IPS-NIHi11 (cell line): ENCODE results near the gene ZNF438.
"Not testable (repeated sequence)": the region's sequence is repeated elsewhere in the genome, so short reads cannot be mapped to it uniquely, and the experiment has no call there.

Experiments
- DNase-seq: peaks from one replicate; pipeline ENCODE4 v3.0.0; 2012; ENCODE audit warnings: mixed read lengths, low spot score

Gene ZNF438

DNA sequence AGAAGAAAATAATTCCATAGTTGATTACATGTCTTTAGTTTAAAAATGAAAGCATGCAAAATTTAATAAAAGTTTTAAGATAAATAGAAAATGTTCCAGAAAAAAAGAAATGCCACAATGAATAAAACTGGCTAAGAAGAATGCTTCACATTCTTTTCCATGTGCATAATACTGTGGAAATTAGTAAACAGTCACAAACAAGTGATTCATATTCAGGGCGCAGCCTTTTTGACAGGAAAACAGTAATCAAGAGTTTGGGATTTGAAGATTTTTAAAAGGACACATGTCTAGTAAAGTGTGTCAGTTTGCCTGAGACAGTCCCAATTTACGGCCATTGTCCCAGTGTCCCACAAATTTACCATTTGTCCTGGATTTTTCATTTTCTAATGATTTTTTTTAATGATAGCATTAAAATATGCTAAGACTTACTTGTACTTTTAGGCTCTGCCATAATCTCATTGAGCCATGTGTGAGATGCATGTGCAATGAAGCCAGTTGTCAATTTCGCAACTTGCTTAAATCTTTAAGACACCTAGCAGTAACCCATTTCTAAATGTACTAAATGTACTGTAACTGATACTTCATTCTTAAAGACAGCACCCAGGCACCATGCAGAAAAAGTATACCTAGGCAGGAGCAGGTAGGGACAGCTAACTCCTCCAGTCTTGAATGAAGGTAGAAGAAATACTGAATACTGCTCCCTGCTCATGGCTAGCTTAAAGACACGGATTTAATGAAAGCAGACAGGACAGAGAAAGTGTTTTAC is 46.9 kb downstream of the ZNF438 start:
- no peak for DNase-seq

DNA sequence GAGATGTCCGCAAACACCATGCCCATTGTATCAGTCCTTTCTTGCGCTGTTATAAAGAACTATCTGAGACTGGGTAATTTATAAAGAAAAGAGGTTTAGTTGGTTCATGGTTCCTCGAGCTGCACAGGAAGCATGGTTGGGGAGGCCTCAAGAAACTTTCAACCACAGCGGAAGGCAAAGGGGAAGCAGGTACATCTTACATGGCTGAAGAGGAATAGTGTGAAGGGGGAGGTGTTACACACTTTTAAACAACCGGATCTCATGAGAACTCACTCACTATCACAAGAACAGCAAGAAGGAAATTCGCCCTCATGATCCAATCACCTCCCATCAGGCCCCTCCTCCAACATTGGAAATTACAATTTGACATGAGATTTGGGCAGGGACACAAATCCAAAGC is 48.5 kb downstream of the ZNF438 start:
- not testable (repeated sequence) for DNase-seq

DNA sequence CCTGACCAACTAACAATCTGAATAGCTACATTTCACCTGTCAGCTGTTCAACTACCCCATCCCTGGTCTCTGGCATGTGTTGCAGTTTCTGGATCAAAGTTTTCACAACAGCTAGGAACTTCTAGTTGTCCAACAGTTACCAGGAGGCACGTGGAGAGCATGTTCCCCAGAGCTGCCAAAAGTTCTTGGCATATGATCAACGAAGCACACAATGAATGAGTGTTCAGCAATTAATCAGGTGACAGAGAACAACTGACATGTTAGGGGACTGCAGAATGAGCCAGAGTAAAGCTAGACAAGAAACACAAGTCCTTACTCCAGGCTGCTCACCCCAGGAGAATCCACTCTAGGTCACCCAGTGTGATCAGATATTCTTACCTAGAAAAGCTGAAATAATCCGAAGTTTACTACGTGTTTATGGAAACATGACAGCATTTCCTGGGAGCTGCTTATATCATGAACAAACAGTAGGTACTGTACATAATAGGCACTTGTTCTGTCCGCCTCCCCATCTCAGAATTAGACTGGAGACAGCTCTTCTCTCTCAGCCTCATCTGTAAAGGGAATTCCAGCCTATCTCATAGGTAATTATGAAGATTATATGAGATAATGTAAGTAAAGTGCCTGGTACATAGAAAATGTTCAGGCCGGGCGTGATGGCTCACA is 50.6 kb downstream of the ZNF438 start:
- peak; percentile 17 for DNase-seq

DNA sequence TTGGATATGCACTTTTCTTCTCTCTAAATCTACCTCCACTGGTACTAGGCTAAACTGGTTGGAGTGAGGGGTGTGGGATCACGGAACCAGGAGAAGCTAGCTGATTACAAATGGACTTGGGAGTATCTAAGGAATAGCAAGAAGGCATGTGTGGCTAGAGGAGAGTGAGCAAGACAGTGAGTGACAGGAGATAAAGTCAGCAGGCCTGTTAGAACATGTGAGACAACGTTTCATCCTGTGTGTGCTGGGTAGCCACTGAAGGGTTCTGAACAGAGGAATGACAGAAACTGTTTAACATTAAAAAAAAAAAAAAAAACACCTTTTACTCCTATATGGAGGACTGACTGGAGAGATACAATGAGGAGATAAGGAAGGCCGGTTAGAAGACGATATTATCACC is 51.7 kb downstream of the ZNF438 start:
- no peak for DNase-seq

DNA sequence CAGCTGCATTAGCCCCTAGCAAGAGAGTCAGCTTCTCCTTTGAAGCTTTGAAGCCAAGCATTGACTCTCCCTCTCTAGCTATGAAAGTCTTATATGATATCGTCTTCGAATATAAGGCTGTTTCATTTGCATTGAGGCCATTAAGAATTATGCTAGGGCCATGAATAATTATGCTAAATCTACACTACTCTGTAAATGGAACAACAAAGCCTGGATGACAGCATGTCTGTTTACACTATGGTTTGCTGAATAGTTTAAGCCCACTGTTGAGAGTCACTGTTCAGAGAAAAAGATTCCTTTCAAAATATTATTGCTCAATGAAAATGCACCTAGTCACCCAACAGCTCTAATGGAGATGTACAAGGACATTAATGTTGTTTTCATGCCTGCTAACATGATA is 52.8 kb downstream of the ZNF438 start:
- DNase-seq = no peak

DNA sequence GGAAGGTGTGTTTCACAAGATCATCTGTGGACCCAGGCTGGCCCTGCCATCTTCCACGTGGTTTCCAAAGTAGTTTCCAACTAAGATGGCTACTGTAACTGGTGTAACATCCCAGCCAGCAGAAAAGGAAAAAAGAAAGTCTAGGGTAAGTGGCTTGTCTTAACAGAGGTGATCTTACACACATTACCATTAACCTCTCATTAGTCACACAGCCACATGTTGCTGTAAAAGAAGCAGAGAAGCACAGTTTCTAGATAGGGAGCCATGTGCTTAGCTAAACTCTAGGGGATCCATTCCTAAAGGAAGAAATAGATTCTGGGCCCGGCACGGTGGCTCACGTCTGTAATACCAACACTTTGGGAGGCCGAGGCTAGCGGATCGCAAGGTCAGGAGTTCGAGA is 54.3 kb downstream of the ZNF438 start:
- no peak for DNase-seq

DNA sequence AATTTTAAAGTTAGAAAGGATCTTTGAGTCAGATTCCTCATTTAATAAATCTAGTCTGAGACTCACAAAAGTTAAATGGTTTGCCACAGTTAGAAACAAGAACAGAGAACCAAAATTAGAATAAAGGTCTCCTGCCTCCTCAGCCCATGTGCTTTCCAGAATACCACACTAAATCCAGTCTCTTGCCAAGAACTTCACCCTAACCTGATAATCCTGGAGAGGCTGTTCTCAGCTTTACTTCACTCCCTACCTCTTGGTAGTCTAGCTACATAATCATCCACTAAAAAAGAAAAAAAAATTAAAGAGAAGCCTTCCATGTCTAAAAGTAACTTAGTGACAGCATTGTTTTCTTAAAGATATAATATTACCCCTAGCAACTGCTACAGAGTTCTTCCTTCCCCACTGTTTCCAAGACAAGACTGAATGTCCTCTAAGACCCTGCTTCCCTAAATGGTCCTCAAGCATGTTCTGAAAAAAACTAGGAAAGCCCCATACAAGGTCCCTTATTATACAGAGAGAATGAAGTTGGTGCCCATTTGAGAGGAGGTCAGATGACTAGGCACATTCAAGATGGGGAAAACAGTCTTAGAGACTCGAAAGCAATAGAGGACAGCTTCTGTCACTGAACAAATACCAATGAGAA is 56.8 kb downstream of the ZNF438 start:
- no peak for DNase-seq

DNA sequence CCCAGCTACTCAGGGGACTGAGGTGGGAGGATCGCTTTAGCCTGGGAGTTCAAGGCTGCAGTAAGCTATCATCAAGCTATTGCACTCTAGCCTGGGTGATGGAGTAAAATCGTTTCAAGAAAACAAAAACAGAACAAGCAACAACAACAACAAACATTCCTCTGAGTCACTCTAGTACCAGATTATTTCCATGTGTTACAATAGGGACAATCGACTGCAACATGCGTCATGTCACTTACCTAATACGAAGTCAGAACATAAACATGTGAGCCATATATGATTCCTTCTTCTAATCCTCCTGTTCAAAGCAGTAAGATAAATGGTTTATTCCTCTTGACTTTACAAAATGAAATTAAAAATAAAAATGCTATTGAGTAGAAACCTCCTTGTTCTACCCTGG is 57.3 kb downstream of the ZNF438 start:
- no peak for DNase-seq

DNA sequence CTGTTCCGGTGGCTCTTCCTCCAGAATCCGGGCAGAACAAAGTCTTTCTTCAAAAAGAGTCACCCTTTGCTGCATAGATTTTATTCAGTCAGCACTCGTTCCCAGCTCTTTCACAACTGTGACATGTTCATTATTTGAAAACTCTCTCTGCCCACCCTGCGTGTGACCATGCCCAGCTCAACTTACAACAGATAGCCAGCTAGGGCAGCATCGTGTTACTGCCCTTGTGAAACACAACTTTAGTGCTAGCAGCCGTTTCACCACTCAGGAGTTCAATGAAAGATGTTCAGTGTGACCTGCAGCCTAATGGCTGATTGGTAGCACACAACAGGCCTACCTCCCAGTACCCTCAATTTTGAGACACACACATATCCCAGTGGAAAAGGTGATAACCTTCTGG is 57.9 kb downstream of the ZNF438 start:
- no peak for DNase-seq

DNA sequence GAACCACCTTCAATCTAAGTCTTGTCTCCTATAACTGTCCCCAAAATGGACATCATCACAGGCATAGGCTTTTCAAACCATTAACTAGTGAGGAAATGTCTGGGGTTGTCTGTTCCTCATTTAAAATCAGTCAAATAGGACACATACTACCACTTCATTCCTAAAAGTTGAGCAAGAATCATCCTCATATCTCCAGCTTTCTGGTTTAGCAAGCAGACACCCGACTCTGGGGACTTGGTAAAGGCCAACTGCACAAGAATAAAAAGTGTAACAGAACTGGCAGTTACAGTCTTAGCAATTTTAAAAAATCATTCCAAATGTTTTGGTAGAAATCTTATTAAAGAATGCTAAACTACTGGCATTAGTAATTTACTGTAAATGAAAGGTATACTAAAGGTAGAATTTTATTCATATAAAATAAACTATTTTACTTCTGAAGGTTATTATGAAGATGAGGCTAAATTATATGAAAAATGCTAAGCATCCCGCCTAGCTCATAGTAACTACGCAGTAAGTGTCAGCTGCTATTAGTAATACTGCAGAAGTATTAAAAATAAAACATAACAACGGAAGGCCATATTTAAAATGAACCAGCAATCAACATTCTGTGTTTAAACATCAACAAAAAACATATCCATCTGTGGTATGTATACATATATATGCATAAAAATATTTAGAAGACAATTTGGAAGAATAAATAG is 60.8 kb downstream of the ZNF438 start:
- no peak for DNase-seq

DNA sequence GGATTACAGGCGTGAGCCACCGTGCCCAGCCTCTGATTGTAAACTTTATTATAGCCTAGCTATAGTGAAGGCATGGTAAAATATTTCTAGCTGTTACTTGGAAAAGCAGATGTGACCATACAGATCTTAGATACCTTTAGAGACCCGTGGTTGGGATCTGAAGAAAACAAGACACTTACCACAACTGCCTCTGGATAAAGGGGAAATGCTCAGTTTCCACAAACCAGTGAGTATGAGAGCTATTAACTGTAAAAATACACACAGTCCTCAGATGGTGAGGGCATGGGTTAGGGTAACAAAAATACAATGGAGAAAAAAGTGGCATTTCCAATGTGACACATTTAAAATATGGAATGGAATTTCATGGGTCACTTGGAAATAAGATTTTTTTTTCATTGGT is 63.0 kb downstream of the ZNF438 start:
- no peak for DNase-seq

DNA sequence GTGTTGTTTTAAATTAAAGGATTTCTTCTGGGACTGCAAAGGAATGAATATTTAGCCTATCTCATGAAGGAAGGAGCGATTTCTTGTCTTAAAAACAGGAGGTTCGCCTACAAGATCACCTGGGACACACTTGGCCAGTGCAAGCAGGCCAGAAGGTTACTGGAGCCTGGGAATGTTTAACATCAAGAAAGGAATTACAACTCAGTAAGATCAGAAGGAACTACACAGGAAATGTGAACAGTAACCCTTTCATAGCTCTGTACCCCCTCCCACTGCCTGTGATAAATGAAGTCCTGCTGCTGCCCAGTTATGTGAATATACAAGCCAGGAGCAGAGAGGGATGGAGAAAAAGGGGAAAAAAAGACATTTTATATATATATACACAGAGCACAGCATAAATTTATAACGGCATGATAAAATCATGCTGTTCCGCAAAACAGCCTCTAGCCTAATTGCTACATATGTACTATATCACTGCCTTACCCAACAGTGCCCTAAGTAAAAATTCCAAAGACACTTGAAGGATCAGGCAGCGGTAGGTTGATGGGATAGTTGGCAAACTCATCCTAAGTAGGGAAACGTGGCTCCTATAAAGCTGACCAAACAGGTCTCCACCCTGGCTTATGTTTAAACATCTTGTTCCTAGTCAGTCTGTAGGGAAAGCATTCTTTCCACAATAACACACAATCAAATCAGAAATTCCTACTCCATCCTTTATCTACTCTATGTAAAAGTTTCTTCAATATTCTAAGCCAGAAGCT is 63.8 kb downstream of the ZNF438 start:
- DNase-seq = no peak

DNA sequence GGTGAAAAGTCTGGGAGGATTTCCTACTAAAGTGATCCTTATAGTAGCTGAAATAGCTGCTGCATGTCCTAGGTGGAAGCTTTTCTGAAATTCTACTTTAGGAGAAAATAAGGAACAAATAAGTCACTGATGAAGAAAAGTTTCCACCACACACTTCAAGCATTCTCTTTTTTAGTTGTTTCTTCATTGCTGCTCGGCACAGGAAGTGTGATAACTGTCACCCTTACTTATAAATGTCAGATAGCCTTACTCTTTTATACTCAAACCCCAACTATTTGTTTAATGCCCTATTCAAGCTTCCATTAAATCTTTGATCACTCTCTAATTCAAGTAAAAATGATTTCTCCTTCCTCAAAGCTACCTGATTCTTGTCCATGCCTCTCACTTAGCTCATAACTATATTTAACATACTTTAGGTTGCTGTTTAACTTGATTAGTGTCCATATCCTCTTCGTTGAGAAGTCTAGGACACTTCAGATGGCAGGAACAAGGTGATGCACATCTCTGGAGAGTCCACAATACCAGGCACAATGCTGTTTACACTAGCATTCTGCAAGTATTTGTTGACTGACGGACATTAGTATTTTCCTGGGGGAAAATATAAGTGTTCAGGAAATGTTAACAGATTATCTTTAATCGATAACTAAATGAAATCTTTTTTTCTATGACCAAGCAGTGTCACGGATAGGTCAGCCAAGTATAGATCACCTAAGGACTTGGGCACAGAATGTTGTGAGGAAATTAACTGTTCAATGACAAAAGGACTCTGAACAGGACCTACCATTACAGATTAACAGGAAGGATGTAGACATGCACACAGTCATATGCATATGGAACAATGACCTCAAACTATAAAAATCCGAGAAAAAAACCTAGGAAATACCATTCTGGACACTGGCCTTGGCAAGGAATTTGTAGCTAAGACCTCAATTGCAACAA is 67.4 kb downstream of the ZNF438 start:
- no peak for DNase-seq

DNA sequence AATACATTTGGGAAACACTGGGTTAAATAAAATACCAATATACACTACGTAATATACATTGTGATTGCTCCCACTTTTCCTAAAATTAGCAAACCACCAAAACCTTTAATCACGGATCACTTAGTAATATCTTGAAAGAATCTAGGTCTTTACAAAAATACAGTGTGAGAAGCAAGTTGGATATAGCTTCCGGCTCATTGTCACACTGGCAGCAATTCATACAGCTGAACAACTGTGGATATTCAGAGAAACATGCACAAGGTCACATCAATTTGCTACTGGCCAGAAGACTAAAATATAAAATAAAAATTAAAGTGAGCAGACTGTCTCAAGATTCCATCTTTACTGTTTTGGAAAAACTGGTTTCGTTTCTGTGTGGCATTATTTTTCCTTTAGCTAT is 69.1 kb downstream of the ZNF438 start:
- DNase-seq = no peak

DNA sequence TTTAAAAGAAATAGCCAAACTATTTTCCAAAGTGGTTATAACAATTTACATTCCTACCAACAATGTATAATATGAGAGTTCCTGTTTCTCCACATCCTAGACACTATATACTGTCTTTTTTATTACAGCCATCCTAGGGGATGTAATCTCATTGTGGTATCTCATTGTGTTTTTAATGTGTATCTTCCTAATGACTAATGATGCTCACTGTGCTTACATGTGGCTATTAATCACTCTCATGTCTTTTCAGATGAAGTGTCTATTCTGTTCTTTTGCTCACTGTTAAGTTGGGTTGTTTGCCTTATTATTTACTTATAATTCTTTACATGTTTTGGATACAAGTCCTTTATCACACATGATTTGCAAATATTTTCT is 71.8 kb downstream of the ZNF438 start:
- DNase-seq = no peak

DNA sequence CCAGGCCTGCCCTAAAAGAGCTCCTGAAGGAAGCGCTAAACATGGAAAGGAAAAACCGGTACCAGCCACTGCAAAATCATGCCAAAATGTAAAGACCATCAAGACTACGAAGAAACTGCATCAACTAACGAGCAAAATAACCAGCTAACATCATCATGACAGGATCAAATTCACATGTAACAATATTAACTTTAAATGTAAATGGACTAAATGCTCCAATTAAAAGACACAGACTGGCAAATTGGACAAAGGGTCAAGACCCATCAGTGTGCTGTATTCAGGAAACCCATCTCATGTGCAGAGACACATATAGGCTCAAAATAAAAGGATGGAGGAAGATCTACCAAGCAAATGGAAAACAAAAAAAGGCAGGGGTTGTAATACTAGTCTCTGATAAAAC is 82.4 kb downstream of the ZNF438 start:
- DNase-seq = not testable (repeated sequence)

DNA sequence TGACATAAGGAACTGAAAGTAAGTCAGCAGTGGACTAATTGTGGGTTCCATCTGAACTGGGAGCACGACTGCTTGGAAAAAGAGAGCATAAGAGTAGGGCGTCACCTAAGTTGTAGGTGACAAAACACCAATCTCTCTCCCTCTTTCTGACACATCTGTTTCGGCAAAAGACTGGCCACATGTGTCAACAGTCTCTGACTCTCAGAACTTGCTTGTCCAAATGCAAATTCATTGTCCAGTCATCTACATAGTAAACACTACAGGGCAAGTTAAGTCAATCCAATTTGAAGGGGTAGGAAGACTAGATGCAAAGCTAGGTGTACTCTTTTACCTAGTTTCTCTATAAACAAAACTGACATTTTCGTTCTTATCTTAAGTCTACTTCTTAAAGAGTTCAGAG is 87.7 kb downstream of the ZNF438 start:
- DNase-seq = no peak

DNA sequence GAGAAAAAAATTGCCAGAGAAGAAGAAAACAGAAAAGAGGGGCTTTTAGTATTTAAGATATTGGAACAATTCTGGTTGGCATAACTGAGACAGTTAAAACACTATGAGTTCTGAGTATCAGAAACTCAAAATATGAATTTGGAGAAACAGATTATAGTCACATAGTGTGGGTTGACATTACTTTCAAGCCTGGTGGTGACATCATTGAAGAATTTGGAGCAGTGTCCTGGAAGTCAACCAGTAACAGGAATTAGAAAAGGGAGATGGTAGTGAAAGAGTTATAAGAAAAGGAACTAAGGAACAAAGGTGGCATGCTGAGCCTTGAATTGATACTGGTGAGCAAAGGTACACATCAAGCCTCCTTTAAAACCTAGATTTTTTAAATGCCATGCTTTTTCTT is 88.2 kb downstream of the ZNF438 start:
- DNase-seq = no peak

DNA sequence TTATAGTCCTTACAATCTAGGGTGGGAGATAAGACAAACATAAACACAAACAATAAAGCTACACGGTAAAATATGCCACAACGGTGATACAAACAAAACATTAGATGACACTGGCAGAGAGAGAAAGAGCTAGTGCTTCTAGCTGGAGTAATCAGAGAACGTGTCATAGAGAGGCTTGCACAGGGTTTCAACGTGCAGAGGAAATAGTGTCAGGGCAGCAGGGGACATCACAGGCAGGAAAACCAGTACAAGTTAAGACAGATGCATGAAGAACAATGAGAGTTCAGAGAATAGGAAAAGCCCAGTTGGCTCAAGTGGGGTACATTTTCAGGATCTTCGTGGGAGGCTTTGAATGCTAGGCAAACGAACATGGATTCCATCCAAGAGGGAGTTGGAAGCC is 91.4 kb downstream of the ZNF438 start:
- no peak for DNase-seq

DNA sequence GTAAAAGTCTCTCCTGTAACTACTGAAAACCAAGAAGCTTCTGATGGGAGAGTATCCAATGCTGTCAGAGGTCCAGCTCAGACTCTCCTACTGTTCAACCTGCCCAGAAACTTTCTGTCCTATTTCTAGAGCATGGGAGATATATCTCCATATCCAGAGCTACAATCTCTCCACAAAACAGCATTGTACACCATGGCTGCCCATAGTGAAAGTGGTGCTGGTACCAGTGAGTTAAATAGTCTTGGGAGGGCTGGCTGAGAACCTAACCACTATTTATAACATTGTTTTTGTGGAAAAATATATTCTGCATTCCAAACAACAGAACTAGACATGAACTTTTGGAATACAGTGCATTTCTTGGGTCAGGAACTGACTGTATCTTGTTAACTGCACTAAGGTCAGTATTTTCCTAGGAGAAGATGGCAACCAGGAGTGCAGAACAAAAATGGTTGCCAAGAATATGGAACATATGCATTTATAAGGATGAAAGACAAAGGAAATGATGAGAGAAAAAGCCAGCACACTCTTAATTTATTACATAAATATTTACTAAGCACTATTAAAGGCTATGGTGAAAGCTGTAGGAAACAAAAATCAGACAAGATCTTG is 91.9 kb downstream of the ZNF438 start:
- DNase-seq = no peak

DNA sequence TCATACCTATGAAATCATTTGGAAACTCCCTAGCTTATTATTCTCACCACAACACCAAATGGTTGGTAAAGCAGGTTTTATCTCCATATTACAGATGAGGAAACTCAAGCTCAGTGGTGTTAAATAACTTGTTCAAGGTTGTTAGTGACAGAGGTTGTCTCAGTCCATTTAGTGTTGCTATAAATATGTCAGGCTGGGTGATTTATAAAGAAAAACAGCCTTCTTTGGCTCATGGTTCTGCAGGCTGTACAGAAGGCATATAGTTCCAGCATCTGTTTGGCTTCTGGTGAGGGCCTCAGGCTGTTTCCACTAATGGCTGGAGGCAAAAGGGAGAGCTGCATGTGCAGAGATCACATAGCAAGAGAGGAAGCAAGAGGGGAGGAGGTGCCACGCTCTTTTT is 96.6 kb downstream of the ZNF438 start:
- no peak for DNase-seq
